Epithelial cell of proximal tubule (primary cell): ENCODE measurements around the gene PDE4C. TPM values are rescaled to one million over a fixed set of nuclear protein-coding genes. Genes with fewer than 3 reads are reported as not detected.
"Not testable (repeated sequence)": the region's sequence is repeated elsewhere in the genome, so short reads cannot be mapped to it uniquely, and the experiment has no call there.

Experiments used
- DNase-seq: peaks from one replicate; pipeline ENCODE4 v3.0.0-alpha.2; 2011; ENCODE audit warnings: low read depth
- H3K4me3 ChIP-seq: 2 replicates; pipeline ENCODE4 v1.5.1; 2011; ENCODE audit warnings: low read depth, mild to moderate bottlenecking, low read length
- CTCF ChIP-seq: conservative IDR thresholded peaks from 2 replicates; pipeline ENCODE4 v1.5.1; 2012; ENCODE audit warnings: low read depth, mild to moderate bottlenecking, low read length
- total RNA-seq: library from RNA; depleted of rRNA; stranded (reverse); fragments of >200 nt; gene quantifications from 2 replicates; pipeline ENCODE4 v1.2.3, GENCODE V29; 2015

Gene PDE4C
- total RNA-seq, 1 donor from 2014 or later, result 0.63 TPM

GRCh38 chr19:18214779-18215433, 11.3 kb downstream of the PDE4C start:
- DNase-seq, result no peak
- TF ChIP-seq CTCF, result no peak
- H3K4me3 ChIP-seq, result no peak overlapping the region

GRCh38 chr19:18211683-18212082, 14.6 kb downstream of the PDE4C start:
- no peak overlapping the region for H3K4me3 ChIP-seq
- TF ChIP-seq CTCF, result no peak
- DNase-seq, result no peak

DNA sequence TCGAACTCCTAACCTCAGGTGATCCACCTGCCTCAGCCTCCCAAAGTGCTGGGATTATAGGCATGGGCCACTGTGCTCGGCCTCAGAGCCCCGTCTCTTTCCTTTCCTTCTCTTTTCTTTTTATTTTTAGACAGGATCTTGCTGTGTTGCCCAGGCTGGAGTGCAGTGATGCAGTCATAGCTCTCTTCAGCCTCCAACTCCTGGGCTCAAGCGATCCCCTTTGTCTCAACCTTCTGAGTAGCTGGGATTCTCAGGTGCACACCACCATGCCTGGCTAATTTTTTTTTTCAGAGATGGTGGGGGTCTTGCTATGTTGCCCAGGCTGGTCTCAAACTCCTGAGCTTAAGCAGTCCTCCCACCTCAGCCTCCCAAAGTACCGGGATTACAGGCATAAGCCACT, 16.3 kb downstream of the PDE4C start:
- not testable (repeated sequence) for DNase-seq, H3K4me3 ChIP-seq

DNA sequence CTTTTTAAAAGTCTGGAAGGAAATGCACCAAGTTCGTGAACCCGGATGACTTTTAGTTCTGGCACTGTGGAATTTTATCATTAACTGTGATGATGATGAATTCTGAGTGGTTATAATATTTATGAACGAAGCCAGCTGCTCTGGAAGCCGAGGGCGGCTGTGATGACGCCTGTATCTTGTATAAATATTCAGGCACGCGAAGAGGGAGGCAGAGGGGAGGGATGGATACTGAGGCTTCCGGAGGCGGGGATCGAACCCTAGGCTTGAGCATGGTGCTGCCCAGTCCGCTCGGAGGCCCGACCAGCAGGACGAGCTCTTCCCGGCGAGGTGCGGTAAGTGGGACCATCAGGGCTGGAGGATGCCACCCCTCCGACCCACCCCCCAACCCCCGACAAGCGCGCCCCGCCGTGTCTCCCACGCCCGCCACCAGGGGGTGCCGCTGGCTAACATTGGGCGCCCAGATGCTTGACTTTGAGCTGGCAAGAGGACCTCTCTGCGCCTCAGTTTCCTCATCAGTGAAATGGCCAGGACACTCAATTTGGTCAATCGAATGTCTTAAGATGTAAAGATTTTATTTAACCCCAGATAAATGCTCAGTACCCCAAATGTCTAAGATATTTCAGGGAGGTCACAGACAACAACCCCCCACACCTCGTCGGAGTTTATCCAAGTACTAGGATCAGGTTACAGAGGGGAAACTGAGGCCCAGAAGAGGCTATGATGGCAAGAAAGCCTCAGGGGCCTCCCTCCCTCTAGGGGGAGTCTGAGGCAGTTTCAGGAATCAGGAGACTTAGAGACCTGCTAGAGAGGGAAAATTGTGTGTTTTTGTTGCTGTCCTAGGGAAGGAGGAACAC, 17.9 kb downstream of the PDE4C start:
- peak; percentile 57 for TF ChIP-seq CTCF
- no peak for DNase-seq
- no peak overlapping the region for H3K4me3 ChIP-seq

GRCh38 chr19:18206018-18206417, 20.2 kb downstream of the PDE4C start:
- DNase-seq, result no peak
- no peak overlapping the region for H3K4me3 ChIP-seq
- no peak for TF ChIP-seq CTCF

GRCh38 chr19:18205200-18205892, 20.9 kb downstream of the PDE4C start:
- no peak for DNase-seq
- TF ChIP-seq CTCF, result no peak
- peak overlapping the region; percentile 95 for H3K4me3 ChIP-seq
